B cell (primary cell): Measurements from ENCODE around the gene RIPK3. TPM values are rescaled to one million over a fixed set of nuclear protein-coding genes. Genes with fewer than 3 reads are reported as not detected.

ENCODE experiments used
- ATAC-seq: fragments of 200-7000 bp; cut with Tn5 transposase; one replicate; pipeline ENCODE4 v1.10.0; 2021; ENCODE audit warnings: low read depth, mild to moderate bottlenecking, moderate number of reproducible peaks, moderate library complexity
- CTCF ChIA-PET: fragments of 350-600 bp; sonication (Branson Sonifier 250); formaldehyde crosslinking; loops from one replicate; lab custom pipeline; 2021; ENCODE audit warnings: antibody characterized with exemption, inconsistent platforms; lab: Charles Lee
- POLR2A ChIA-PET: fragments of 350-600 bp; sonication (Branson Sonifier 250); formaldehyde crosslinking; loops from one replicate; lab custom pipeline; 2021; ENCODE audit warnings: antibody characterized with exemption; lab: Charles Lee
- DNase-seq: peaks from one replicate; pipeline ENCODE4 v3.0.0; 2013
- H2AFZ ChIP-seq: 2 replicates; pipeline ENCODE4 v1.6.1; 2012; ENCODE audit warnings: mild to moderate bottlenecking, low read depth, low read length; ENCODE audit not compliant: insufficient read depth, poor library complexity, severe bottlenecking
- H3K27ac ChIP-seq, 2 donors: 1 replicate in 1 of 2; 2 replicates in 1 of 2; pipeline ENCODE4 v1.5.1; 2012 to 2013; ENCODE audit warnings: low read length in 2 of 2, mild to moderate bottlenecking in 2 of 2, moderate library complexity in 1 of 2
- H3K27me3 ChIP-seq, 4 experiments: fragments of 200-600 bp in 1 of 4; sonication (generic) in 1 of 4; replicated peaks in 1 of 4; 1 replicate in 2 of 4; 2 replicates in 2 of 4; pipeline versions ENCODE4 v1.6.1 to v1.7.0; 2013 to 2016; ENCODE audit warnings: low read length in 3 of 4, mild to moderate bottlenecking in 2 of 4, mixed read lengths in 1 of 4, moderate library complexity in 1 of 4; ENCODE audit not compliant: insufficient read depth in 4 of 4, control insufficient read depth in 3 of 4; ENCODE audit errors: control extremely low read depth in 1 of 4
- H3K36me3 ChIP-seq, 2 experiments: replicated peaks in 1 of 2; 1 replicate in 1 of 2; 2 replicates in 1 of 2; pipeline versions ENCODE4 v1.6.1 to v1.7.1; 2013; ENCODE audit warnings: low read length in 1 of 2; ENCODE audit not compliant: insufficient read depth in 2 of 2, control insufficient read depth in 1 of 2; ENCODE audit errors: control extremely low read depth in 1 of 2, extremely low read depth in 1 of 2
- H3K4me1 ChIP-seq, 2 donors: fragments of 200-600 bp in 1 of 2; sonication (generic) in 1 of 2; 1 replicate in 1 of 2; 2 replicates in 1 of 2; pipeline versions ENCODE4 v1.5.1 to v1.6.1; 2013 to 2017; ENCODE audit warnings: low read length in 2 of 2; ENCODE audit not compliant: control insufficient read depth in 2 of 2, insufficient read depth in 2 of 2
- H3K4me2 ChIP-seq: replicated peaks from 2 replicates; pipeline ENCODE3; 2012; ENCODE audit warnings: mild to moderate bottlenecking, low read depth, low read length; ENCODE audit not compliant: poor library complexity, severe bottlenecking
- H3K4me3 ChIP-seq, 5 experiments: fragments of 200-600 bp in 1 of 5; sonication (generic) in 1 of 5; 1 replicate in 3 of 5; 2 replicates in 2 of 5; pipeline versions ENCODE4 v1.5.1 to v1.7.0; 2011 to 2016; ENCODE audit warnings: low read length in 4 of 5, mild to moderate bottlenecking in 4 of 5, low read depth in 2 of 5, control low read depth in 1 of 5, moderate library complexity in 1 of 5; ENCODE audit not compliant: insufficient read depth in 1 of 5; ENCODE audit errors: control extremely low read depth in 1 of 5, extremely low read depth in 1 of 5
- H3K79me2 ChIP-seq: fragments of 200-600 bp; sonication (generic); one replicate; pipeline ENCODE4 v1.6.0; 2016; ENCODE audit warnings: low read length; ENCODE audit not compliant: control insufficient read depth, insufficient read depth
- H3K9ac ChIP-seq: fragments of 200-600 bp; sonication (generic); 2 replicates; pipeline ENCODE4 v1.6.1; 2017; ENCODE audit warnings: mild to moderate bottlenecking, low read length, moderate library complexity
- H3K9me3 ChIP-seq, 3 donors: one replicate each; pipeline versions ENCODE4 v1.6.1 to v1.7.1; 2013; ENCODE audit warnings: low read length in 2 of 3; ENCODE audit not compliant: control insufficient read depth in 2 of 3, insufficient read depth in 1 of 3; ENCODE audit errors: control extremely low read depth in 1 of 3
- H4K20me1 ChIP-seq: 2 replicates; pipeline ENCODE4 v1.6.0; 2012; ENCODE audit warnings: mild to moderate bottlenecking, low read length; ENCODE audit not compliant: insufficient read depth, control insufficient read depth, poor library complexity, severe bottlenecking
- H3K27ac Mint-ChIP-seq: one replicate; pipeline ENCODE4 v1.8.0; 2021; ENCODE audit warnings: mixed read lengths
- H3K27me3 Mint-ChIP-seq: one replicate; pipeline ENCODE4 v1.8.0; 2021; ENCODE audit warnings: mixed read lengths
- H3K4me1 Mint-ChIP-seq: one replicate; pipeline ENCODE4 v1.8.0; 2021; ENCODE audit warnings: mixed read lengths
- H3K4me3 Mint-ChIP-seq: one replicate; pipeline ENCODE4 v1.8.0; 2021; ENCODE audit warnings: mixed read lengths
- H3K9me3 Mint-ChIP-seq: one replicate; pipeline ENCODE4 v1.8.0; 2022; ENCODE audit warnings: mixed read lengths; ENCODE audit not compliant: insufficient read depth
- CTCF ChIP-seq: fragments of 200-600 bp; IDR thresholded peaks from one replicate; pipeline ENCODE4 v1.8.0; 2022; ENCODE audit warnings: antibody characterized with exemption, mild to moderate bottlenecking
- EZH2 ChIP-seq: IDR thresholded peaks from 2 replicates; pipeline ENCODE4 v1.6.1; 2012; ENCODE audit warnings: borderline replicate concordance, low read depth, mild to moderate bottlenecking, moderate library complexity, low read length; ENCODE audit not compliant: insufficient read depth, poor library complexity, severe bottlenecking
- WGBS: methylation state at CpG from one replicate; pipeline ENCODE4 v1.1.5; 2013; ENCODE audit warnings: missing lambda C conversion rate; ENCODE audit not compliant: insufficient coverage; 5-methylcytosine and 5-hydroxymethylcytosine counted together
- intact Hi-C: fragments of 100-400 bp; cut with micrococcal nuclease; formaldehyde crosslinking; loops from one replicate; pipeline ENCODE4 v1.10.0; 2022
- polyA plus RNA-seq: library from polyadenylated mRNA; depleted of rRNA; stranded (reverse); fragments of >200 nt; gene quantifications from 2 replicates; pipeline ENCODE4 v1.2.3, GENCODE V29; 2012
- total RNA-seq, 2 donors: library from RNA; stranded (reverse); fragments of 120-200 nt in 1 of 2; gene quantifications; 1 replicate in 1 of 2; 2 replicates in 1 of 2; pipeline versions ENCODE4 v1.2.3 to v1.2.4, GENCODE V29; 2013 to 2022

Gene RIPK3
- total and polyA plus RNA-seq, 2 donors (not counting 1 experiment from before 2014, with no cell fraction given) = 65.5 to 77.6 TPM

DNA sequence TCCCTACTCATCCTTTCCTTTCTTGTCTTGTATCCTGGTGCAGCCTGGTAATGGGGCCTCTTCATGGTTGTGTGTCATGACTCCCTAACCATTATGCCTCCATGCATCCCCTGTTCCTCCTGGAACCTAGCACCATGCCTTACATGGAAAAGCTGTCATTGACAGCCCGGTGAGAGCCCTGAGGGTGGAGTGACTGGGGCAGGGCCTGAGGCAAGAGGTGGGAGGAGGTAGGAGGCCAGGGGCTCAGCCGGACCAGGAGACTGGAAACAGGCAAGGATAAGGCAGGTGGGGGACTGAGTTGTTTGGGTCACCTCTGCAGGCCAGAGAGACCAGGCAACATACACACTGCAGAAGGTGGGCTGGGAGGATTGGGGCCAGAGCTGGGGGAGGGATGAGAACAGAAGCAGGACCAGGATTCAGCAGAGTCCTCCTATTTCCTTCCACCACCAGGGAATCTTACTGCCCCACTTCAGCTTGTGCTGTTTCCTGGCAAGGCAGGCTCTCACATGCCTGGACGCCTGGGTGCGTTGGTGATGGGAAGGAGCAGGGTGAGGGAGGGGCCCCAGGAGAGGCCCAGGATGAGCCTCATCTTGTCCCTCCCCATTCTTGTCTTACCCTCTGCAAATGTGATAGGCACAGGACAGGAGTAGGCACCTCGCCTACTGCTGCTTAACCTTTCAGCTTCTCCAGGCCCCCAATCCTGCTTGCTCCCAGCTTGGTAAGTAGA is 30.1 kb downstream of the RIPK3 start, which contains the start of gene LTB4R2:
TSS of gene LTB4R2 (plus strand) at position 603 of the 727 bp plus-strand sequence. CDS start 525 bp downstream, outside the sequence.
- intact Hi-C loops = loop anchor here (5.0 kb wide), 1 partner anchor 297 kb away; no protein-coding TSS in a partner anchor
- H3K4me1 Mint-ChIP-seq = peaks cover 58% of the 10 kb centered on the region
- H3K4me3 Mint-ChIP-seq = peak within 1 kb of the TSS; percentile 84
- Histone ChIP-seq H3K9ac (peak within 1 kb of the TSS; percentile 70), H3K36me3 (peaks cover 3 to 38% of the 10 kb centered on the region in 2 experiments), H3K79me2 (peaks cover 16% of the 10 kb centered on the region), H3K27me3 (no peaks in the 10 kb centered on the region), H3K4me1 (peaks cover 38 to 55% of the 10 kb centered on the region in 2 donors), H3K4me3 (peak within 1 kb of the TSS in 4 of 5 experiments; percentile 45 to 71 (median 60)), H4K20me1 (peaks cover 32% of the 10 kb centered on the region), H3K27ac (peak within 1 kb of the TSS; percentile 36 to 83), H3K9me3 (no peaks in the 10 kb centered on the region), H2AFZ (peak within 1 kb of the TSS; percentile 82), H3K4me2 (peak within 1 kb of the TSS; percentile 92)
- no peaks in the 10 kb centered on the region for H3K27me3 Mint-ChIP-seq
- peak within 1 kb of the TSS; percentile 91 for H3K27ac Mint-ChIP-seq
- no peak for ATAC-seq
- DNase-seq = no peak
- H3K9me3 Mint-ChIP-seq = no peaks in the 10 kb centered on the region
- 94% methylated on average over 4 of the region's 5 CpGs for WGBS
- CTCF ChIA-PET = interaction anchor here (0.8 to 9.4 kb wide), 27 partner anchors 12 to 389 kb away, joined by 3 to 116 read pairs (median 6); partner anchors contain the start of genes CBLN3, DHRS1, IPO4 and IRF9
- POLR2A ChIA-PET = interaction anchor here (1.3 to 2.0 kb wide), 4 partner anchors 13 to 121 kb away, joined by 5 to 17 read pairs (median 6); partner anchors contain the start of genes CHMP4A, KHNYN and RABGGTA
- TF ChIP-seq EZH2 = no peak
- TF ChIP-seq CTCF = no peak
